GM21576 (cell line): ENCODE measurements around the gene PERP.

ENCODE experiments used
- ATAC-seq: cut with Tn5 transposase; IDR thresholded peaks from one replicate; pipeline ENCODE4 v1.9.1; 2021; ENCODE audit warnings: mild to moderate bottlenecking, moderate library complexity; ENCODE audit not compliant: unreplicated experiment

The PERP gene

DNA sequence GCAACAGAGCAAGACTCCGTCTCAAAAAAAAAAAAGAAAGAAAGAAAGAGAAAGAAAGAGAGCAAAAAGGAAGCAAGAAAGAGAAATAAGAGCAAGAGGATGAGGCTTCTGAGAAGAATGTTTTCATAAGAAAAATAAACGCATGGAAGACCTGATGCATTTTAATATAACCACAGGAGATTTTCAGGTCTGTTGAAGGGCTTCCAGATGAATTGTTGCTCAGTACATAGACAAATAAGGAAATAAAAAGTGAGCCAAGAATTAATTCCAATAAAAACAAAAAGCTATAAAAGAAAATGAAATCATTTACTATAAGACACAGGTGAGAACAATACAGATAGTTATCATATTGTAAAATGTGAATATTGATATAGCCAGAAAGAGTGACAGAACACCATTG lies 43.5 kb downstream of the PERP start:
- ATAC-seq = no peak

DNA sequence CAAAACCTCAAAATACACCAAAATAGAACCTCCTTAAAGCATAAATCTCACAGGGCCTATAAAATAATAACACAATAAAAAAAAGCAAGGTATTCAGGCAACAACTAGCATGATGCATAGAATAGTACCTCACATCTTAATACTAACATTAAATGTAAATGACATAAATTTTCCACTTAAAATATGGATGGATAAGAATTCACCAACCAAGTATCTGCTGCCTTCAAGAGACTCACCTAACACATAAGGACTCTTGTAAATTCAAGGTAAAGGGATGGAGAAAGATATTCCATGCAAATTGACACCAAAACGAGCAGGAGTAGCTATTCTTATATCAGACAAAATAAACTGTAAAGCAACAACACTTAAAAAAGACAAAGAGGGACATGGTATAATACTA lies 52.2 kb downstream of the PERP start:
- ATAC-seq = no peak

DNA sequence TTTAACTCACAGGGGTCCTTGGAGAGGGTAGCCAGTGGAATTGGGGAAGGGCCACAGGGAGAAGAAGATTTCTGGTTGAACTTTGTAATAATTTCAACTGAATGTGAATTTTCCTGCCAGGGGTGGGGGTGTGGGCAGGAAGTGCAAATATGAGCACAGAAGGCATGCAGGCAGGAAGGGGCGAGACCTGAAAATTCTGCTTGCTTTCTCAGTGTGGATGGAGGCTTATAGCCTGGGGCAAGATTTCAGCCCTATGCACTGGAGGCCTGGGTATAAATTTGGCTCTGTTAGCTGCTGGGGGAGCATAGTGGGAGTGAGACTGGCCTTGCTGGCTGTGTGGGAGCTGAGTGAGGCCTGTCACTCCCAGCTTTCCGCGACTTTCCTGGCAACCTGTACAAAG lies 54.4 kb downstream of the PERP start:
- ATAC-seq = no peak

DNA sequence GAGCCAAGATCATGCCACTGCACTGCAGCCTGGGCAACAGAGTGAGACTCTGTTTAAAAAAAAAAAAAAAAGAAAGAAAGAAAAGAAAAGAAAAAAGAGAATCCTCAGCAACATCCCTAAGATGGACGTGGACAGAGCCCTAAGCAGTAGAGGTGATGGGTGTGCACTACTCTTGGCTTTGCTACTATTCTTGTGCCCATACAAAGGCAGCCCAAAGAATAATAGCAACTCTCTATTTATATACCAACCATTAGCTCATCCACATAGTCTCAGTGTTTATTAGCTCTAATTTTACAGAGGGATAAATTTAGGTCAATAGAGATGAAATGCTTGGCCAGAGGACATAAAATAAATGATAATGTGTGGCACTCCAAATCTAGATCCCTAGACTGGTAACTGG lies 62.2 kb downstream of the PERP start:
- ATAC-seq = no peak

DNA sequence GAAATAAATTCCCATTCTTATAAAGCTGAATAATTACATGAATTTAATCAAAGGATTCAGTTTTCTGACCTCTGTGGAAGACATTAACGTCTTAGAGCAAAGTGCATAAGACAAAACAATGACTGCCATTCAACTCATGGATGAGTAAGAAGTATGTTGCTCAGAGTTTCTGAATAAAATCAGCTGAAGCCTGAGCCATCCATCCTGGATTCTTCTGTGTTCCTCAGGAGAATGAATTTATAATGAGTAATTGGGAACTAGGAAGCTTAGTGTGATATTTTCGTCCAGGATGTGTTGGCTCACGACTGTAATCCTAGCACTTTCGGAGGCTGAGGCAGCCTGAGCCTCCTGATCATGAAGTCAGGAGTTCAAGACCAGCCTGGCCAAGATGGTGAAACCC lies 62.8 kb downstream of the PERP start:
- no peak for ATAC-seq
